PC-3 (cell line): Measurements from ENCODE around the gene GALNT11. TPM values are rescaled to one million over a fixed set of nuclear protein-coding genes. Genes with fewer than 3 reads are reported as not detected.

Source experiments
- ATAC-seq: fragments of 200-7000 bp; cut with Tn5 transposase; 2 replicates; pipeline ENCODE4 v1.9.1; 2020; ENCODE audit warnings: mild to moderate bottlenecking, moderate library complexity
- BruUV-seq: library from RNA; stranded (reverse); fragments of 400-500 nt; replicated peaks from 2 replicates; lab custom pipeline; 2021; lab: Mats Ljungman, UMichigan
- CTCF ChIA-PET: fragments of 300-600 bp; sonication (Branson Sonifier 250); formaldehyde crosslinking; loops from one replicate; lab custom pipeline; 2022; ENCODE audit warnings: antibody characterized with exemption; lab: Charles Lee
- POLR2A ChIA-PET: fragments of 300-600 bp; sonication (Branson Sonifier 250); formaldehyde crosslinking; loops from one replicate; lab custom pipeline; 2022; ENCODE audit warnings: antibody characterized with exemption; ENCODE audit not compliant: unreplicated experiment; lab: Charles Lee
- DNase-seq: peaks from one replicate; pipeline ENCODE4 v3.0.0-alpha.2; 2015
- H2AFZ ChIP-seq: fragments of 300-600 bp; sonication (generic); 2 replicates; pipeline ENCODE4 v1.6.0; 2016; ENCODE audit warnings: antibody characterized with exemption, low read length
- H3F3A ChIP-seq: fragments of 300-600 bp; sonication (generic); one replicate; pipeline ENCODE4 v1.6.0; 2017; ENCODE audit warnings: antibody characterized with exemption, low read length, control low read depth, mild to moderate bottlenecking; ENCODE audit not compliant: unreplicated experiment
- H3K27ac ChIP-seq: fragments of 300-600 bp; sonication (generic); 2 replicates; pipeline ENCODE4 v1.5.1; 2016; ENCODE audit warnings: mild to moderate bottlenecking, low read length
- H3K27me3 ChIP-seq: fragments of 300-600 bp; sonication (generic); 2 replicates; pipeline ENCODE4 v1.6.1; 2016; ENCODE audit warnings: low read length, mixed read lengths
- H3K36me3 ChIP-seq: fragments of 300-600 bp; sonication (generic); 2 replicates; pipeline ENCODE4 v1.6.1; 2016; ENCODE audit warnings: low read depth, mixed run types, low read length, mixed read lengths
- H3K4me1 ChIP-seq: fragments of 300-600 bp; sonication (generic); 2 replicates; pipeline ENCODE4 v1.5.1; 2016; ENCODE audit warnings: low read length; ENCODE audit not compliant: insufficient read depth
- H3K4me2 ChIP-seq: fragments of 300-600 bp; sonication (generic); 2 replicates; pipeline ENCODE4 v1.6.0; 2016; ENCODE audit warnings: low read length
- H3K4me3 ChIP-seq: fragments of 300-600 bp; sonication (generic); 2 replicates; pipeline ENCODE4 v1.5.1; 2016; ENCODE audit warnings: mild to moderate bottlenecking, low read length, mixed read lengths
- H3K79me2 ChIP-seq: fragments of 300-600 bp; sonication (generic); 2 replicates; pipeline ENCODE4 v1.6.1; 2017; ENCODE audit warnings: low read length, mixed read lengths
- H3K9ac ChIP-seq: fragments of 300-600 bp; sonication (generic); 2 replicates; pipeline ENCODE4 v1.6.0; 2016; ENCODE audit warnings: mild to moderate bottlenecking, low read length
- H3K9me2 ChIP-seq: fragments of 300-600 bp; sonication (generic); replicated peaks from 2 replicates; pipeline ENCODE4 v1.6.1; 2016; ENCODE audit warnings: mixed run types, low read length, mixed read lengths
- H3K9me3 ChIP-seq: fragments of 300-600 bp; sonication (generic); 2 replicates; pipeline ENCODE4 v1.6.1; 2016; ENCODE audit warnings: low read length, mixed read lengths
- H4K20me1 ChIP-seq: fragments of 300-600 bp; sonication (generic); 2 replicates; pipeline ENCODE4 v1.6.1; 2016; ENCODE audit warnings: low read length, mixed read lengths
- EZH2 ChIP-seq: fragments of 300-600 bp; sonication (generic); IDR thresholded peaks from one replicate; pipeline ENCODE4 v1.6.1; 2017; ENCODE audit warnings: antibody characterized with exemption, mild to moderate bottlenecking, low read length; ENCODE audit not compliant: unreplicated experiment
- EZH2phosphoT487 ChIP-seq: fragments of 300-600 bp; sonication (generic); IDR thresholded peaks from 2 replicates; pipeline ENCODE4 v1.6.1; 2018; ENCODE audit warnings: mild to moderate bottlenecking, antibody characterized with exemption, low read length, borderline replicate concordance
- intact Hi-C: fragments of 100-400 bp; cut with micrococcal nuclease; formaldehyde crosslinking; loops from 2 replicates; pipeline ENCODE4 v1.9.0; 2023
- total RNA-seq: library from RNA; depleted of rRNA; stranded (reverse); fragments of >200 nt; gene quantifications from 2 replicates; pipeline ENCODE4 v1.2.3, GENCODE V29; 2014
- TF ChIP-seq, protein P1 (sequence below): fragments of 300-600 bp; sonication (generic); conservative IDR thresholded peaks from 2 replicates; pipeline ENCODE4 v1.5.1; 2017; ENCODE audit warnings: antibody characterized with exemption, low read depth, mild to moderate bottlenecking, low read length

GALNT11 gene
- total RNA-seq, 1 experiment from 2014 or later: 19.5 TPM

DNA sequence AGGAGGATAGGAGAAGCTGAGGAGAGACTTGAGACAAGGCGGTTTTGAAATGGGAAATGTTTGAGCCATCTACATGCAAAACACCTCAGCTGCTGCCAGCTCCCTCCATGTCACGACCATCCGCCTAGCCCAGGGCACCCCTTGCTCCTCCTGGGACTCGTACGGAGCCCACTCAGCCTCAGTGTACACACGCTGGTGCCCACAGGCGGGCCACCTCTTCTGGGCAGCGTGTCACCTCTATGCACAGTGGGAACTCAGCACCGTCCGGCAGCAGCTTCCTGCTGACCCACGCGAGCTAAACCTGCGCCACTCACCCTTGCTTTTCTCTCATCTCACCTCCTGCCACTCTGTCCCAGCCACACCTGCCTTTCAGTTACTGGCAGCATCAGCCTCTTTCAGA, 108.3 kb downstream of the GALNT11 start:
- Histone ChIP-seq H3K4me3 (no peak overlapping the region), H3K9me2 (no peaks in the 10 kb centered on the region), H3K36me3 (peaks cover 4% of the 10 kb centered on the region; the same call in 1 of the 2 replicates), H4K20me1 (no peaks in the 10 kb centered on the region), H3K9ac (no peak overlapping the region), H3K27ac (no peak overlapping the region), H3K9me3 (no peaks in the 10 kb centered on the region), H3K27me3 (no peaks in the 10 kb centered on the region), H3K4me1 (no peaks in the 10 kb centered on the region), H2AFZ (no peak overlapping the region), H3F3A (no peaks in the 10 kb centered on the region), H3K79me2 (no peaks in the 10 kb centered on the region), H3K4me2 (no peak overlapping the region)
- DNase-seq: no peak
- ATAC-seq: no peak
- TF ChIP-seq, protein P1, sequence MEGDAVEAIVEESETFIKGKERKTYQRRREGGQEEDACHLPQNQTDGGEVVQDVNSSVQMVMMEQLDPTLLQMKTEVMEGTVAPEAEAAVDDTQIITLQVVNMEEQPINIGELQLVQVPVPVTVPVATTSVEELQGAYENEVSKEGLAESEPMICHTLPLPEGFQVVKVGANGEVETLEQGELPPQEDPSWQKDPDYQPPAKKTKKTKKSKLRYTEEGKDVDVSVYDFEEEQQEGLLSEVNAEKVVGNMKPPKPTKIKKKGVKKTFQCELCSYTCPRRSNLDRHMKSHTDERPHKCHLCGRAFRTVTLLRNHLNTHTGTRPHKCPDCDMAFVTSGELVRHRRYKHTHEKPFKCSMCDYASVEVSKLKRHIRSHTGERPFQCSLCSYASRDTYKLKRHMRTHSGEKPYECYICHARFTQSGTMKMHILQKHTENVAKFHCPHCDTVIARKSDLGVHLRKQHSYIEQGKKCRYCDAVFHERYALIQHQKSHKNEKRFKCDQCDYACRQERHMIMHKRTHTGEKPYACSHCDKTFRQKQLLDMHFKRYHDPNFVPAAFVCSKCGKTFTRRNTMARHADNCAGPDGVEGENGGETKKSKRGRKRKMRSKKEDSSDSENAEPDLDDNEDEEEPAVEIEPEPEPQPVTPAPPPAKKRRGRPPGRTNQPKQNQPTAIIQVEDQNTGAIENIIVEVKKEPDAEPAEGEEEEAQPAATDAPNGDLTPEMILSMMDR: no peak
- TF ChIP-seq EZH2: no peak
- no peak for TF ChIP-seq EZH2phosphoT487
- ChIA-PET POLR2A (no interaction called here), CTCF (no interaction called here)
- BruUV-seq: no TSS peak
- intact Hi-C loops: no loop called here

GRCh38 chr7:152136686-152137085, 111.2 kb downstream of the GALNT11 start:
- intact Hi-C loops: no loop called here
- no peaks in the 10 kb centered on the region for H3K9me2 ChIP-seq
- H4K20me1 ChIP-seq: no peaks in the 10 kb centered on the region
- H3K27me3 ChIP-seq: no peaks in the 10 kb centered on the region
- H3K79me2 ChIP-seq: no peaks in the 10 kb centered on the region
- H3K9ac ChIP-seq: no peak overlapping the region
- no peaks in the 10 kb centered on the region for H3F3A ChIP-seq
- DNase-seq (no peak), ATAC-seq (no peak)
- H2AFZ ChIP-seq: no peak overlapping the region
- TF ChIP-seq EZH2phosphoT487 (no peak), EZH2 (no peak)
- TF ChIP-seq, protein P1: no peak
- no peaks in the 10 kb centered on the region for H3K4me1 ChIP-seq
- BruUV-seq: no TSS peak
- H3K9me3 ChIP-seq: no peaks in the 10 kb centered on the region
- no peak overlapping the region for H3K4me3 ChIP-seq
- no peak overlapping the region for H3K4me2 ChIP-seq
- no peak overlapping the region for H3K27ac ChIP-seq
- ChIA-PET POLR2A (no interaction called here), CTCF (no interaction called here)
- H3K36me3 ChIP-seq: peaks cover 14% of the 10 kb centered on the region; the same call in 1 of the 2 replicates

- Histone ChIP-seq H3K27me3 (no peaks in the 10 kb centered on the region), H4K20me1 (no peaks in the 10 kb centered on the region), H3K27ac (no peak overlapping the region), H3K4me2 (no peak overlapping the region), H3F3A (no peaks in the 10 kb centered on the region), H3K4me1 (no peaks in the 10 kb centered on the region), H3K9me3 (no peaks in the 10 kb centered on the region), H3K4me3 (no peak overlapping the region), H3K9me2 (no peaks in the 10 kb centered on the region), H2AFZ (no peak overlapping the region), H3K79me2 (no peaks in the 10 kb centered on the region), H3K36me3 (peaks cover 14% of the 10 kb centered on the region; the same call in 1 of the 2 replicates), H3K9ac (no peak overlapping the region)
- TF ChIP-seq, protein P1: no peak
- no peak for TF ChIP-seq EZH2
- no peak for TF ChIP-seq EZH2phosphoT487
- DNase-seq: peak; percentile 4
- POLR2A ChIA-PET: no interaction called here
- CTCF ChIA-PET: no interaction called here
- BruUV-seq: no TSS peak
- intact Hi-C loops: no loop called here
- peak; percentile 24; the same call in 1 of the 2 replicates for ATAC-seq
Observed at GRCh38 chr7:152137476-152138025, 112.1 kb downstream of the GALNT11 start.
